Neutrophil (primary cell): Measurements from ENCODE around the gene POC1A.

Experiments
- H3K27ac ChIP-seq: fragments of 200-600 bp; sonication (generic); 2 replicates; pipeline ENCODE4 v1.5.1; 2016; ENCODE audit warnings: mild to moderate bottlenecking, moderate library complexity
- H3K27me3 ChIP-seq: fragments of 200-600 bp; sonication (generic); 2 replicates; pipeline ENCODE4 v1.6.0; 2016; ENCODE audit warnings: mild to moderate bottlenecking
- H3K36me3 ChIP-seq: fragments of 200-600 bp; sonication (generic); 2 replicates; pipeline ENCODE4 v1.5.1; 2017
- H3K4me1 ChIP-seq, 2 experiments: fragments of 200-600 bp in 1 of 2; sonication (generic) in 1 of 2; 1 replicate in 1 of 2; 2 replicates in 1 of 2; pipeline versions ENCODE4 v1.5.1 to v1.6.1; 2013 to 2016; ENCODE audit warnings: low read depth in 1 of 2, low read length in 1 of 2, mild to moderate bottlenecking in 1 of 2, moderate library complexity in 1 of 2; ENCODE audit not compliant: control insufficient read depth in 1 of 2, insufficient read depth in 1 of 2
- H3K4me3 ChIP-seq, 2 experiments: fragments of 200-600 bp in 1 of 2; sonication (generic) in 1 of 2; 1 replicate in 1 of 2; 2 replicates in 1 of 2; pipeline ENCODE4 v1.5.1; 2013 to 2016; ENCODE audit warnings: low read depth in 1 of 2, low read length in 1 of 2, mild to moderate bottlenecking in 1 of 2, moderate library complexity in 1 of 2
- H3K9me3 ChIP-seq: fragments of 200-600 bp; sonication (generic); 2 replicates; pipeline ENCODE4 v1.5.1; 2016
- CTCF ChIP-seq: fragments of 200-600 bp; sonication (generic); IDR thresholded peaks from 2 replicates; pipeline ENCODE4 v1.5.1; 2016; ENCODE audit warnings: antibody characterized with exemption

POC1A gene

DNA sequence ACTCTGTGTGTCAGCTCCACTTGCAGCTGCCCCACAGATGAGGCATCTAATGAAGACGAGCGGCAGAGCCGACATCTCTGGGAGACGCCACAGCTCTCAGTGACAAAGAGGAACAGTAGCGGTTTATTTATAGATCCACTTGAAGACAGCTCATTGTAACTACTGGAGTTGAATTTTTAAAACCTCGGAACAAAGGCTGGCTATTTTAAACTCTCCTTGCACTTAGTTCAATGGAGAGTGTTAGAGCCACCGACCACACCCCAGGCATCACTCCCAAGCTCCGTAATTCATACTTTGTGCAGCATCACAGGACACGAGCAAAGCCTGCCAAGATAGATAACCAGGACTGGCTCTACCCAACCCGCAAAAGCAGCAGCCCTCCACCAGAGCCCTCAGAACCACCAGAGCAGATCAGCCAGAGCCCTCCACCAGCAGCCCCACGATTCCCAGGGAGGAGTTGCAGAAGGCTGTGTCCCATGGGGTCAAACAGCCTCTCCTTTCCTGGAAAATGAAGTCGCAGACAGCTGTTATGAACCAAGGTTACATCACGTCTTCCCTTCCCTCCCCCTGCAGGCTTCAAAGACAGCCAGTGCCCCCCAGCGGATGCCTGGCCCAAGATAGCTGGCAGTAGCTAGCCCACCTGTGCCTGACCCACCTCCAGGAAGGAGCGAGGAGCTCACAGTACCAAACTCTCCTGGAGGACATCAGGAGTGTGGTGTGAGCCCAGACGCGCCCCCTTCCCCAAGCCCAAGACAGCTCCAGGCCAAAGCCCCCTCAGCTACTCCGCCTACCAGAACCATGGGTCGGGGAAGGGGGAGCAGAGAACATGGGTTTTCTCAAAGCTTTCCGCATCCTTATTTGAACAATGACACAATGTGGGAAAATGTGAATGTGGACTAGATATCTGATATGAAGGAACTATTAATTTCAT, 45.7 kb downstream of the POC1A start:
- no peak for TF ChIP-seq CTCF
- Histone ChIP-seq H3K4me1 (no peaks in the 10 kb centered on the region), H3K36me3 (peaks cover 44% of the 10 kb centered on the region), H3K27me3 (no peaks in the 10 kb centered on the region), H3K27ac (no peak overlapping the region), H3K9me3 (no peaks in the 10 kb centered on the region), H3K4me3 (no peak overlapping the region)

DNA sequence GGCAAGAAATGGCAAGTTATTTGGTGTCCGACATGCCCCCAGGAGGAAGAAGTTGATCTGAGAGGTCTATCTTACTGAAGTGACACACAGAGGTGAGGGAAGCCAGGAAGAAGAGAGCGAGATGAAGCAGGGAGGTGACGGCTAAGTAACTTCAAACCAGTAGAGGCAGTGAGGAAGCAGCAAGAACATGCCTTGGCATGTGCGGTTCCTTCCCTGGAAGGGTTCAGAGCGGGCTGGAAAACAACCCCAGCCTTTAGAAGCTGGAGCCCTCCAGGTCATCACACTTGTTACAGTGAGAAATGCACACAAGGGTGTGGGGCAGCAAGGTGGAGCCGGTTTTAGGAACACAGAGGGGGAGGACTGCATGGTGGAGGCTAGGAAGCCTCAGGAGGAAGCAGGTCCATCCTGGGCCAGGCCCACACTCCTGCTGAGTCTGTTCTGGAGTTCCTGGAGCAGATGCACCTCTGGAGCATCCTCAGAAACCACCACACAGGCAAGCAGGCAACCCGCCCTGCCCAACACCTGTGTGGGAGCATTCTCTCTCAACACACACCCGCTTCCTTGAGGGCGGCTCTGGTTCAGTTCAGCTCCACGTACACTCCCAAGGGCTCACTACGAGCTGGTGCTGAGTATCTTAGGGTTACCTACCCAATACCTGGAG, 47.1 kb downstream of the POC1A start:
- H3K27ac ChIP-seq = no peak overlapping the region
- no peaks in the 10 kb centered on the region for H3K27me3 ChIP-seq
- no peaks in the 10 kb centered on the region for H3K9me3 ChIP-seq
- no peak overlapping the region for H3K4me3 ChIP-seq
- TF ChIP-seq CTCF = no peak
- H3K4me1 ChIP-seq = no peaks in the 10 kb centered on the region
- H3K36me3 ChIP-seq = peaks cover 35% of the 10 kb centered on the region

DNA sequence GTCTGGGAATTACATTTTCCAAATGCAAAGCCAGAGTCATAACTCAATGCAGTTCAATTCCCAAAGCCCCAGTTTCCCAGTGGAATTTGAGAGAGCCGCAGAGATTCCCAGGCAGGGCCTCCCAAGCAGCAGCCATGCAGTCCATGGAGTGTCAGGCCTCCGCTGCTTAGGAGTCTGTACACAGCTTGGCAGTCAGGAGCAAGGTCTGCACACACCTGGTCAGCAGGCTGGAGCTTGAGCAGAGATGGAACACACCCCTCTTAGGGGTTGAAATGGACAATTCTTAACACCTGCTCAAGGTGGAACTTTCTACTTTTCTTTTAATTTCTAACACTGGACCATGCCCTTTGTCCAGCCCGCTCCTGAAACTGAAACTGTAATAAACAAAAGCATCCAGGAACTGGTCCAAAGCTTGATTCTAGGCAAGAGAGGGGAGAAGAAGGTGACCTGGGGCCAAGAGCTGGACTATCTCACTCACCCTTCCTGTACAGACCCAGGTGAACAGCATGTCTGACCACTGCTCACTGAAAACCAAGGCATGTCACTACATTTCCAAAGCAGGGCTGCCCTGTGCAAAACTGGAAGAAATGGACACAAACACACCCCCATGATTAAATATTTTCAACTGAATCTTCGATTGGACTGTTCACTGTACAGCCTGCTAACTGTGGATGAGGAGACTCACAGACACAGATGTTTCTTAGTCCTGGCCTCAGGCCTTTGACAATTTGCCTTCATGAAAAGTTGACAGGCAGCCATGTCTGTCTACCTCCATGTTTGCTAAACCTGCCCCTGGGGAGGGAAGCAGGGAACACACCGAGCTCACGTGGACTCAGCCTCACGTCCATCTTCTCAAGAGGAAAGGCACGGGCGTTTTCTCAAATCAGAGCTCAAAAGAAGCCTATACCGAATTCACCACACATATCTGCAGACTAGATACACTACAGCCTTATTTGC, 49.3 kb downstream of the POC1A start:
- H3K4me3 ChIP-seq = no peak overlapping the region
- TF ChIP-seq CTCF = no peak
- no peaks in the 10 kb centered on the region for H3K27me3 ChIP-seq
- no peak overlapping the region for H3K27ac ChIP-seq
- H3K9me3 ChIP-seq = no peaks in the 10 kb centered on the region
- H3K4me1 ChIP-seq = no peaks in the 10 kb centered on the region
- H3K36me3 ChIP-seq = peaks cover 18% of the 10 kb centered on the region

- H3K4me1 ChIP-seq = no peaks in the 10 kb centered on the region
- H3K9me3 ChIP-seq = no peaks in the 10 kb centered on the region
- no peak for TF ChIP-seq CTCF
- peaks cover 18% of the 10 kb centered on the region for H3K36me3 ChIP-seq
- H3K27ac ChIP-seq = no peak overlapping the region
- H3K27me3 ChIP-seq = no peaks in the 10 kb centered on the region
- H3K4me3 ChIP-seq = no peak overlapping the region
Observed at GRCh38 chr3:52102934-52103333, 51.3 kb downstream of the POC1A start.

DNA sequence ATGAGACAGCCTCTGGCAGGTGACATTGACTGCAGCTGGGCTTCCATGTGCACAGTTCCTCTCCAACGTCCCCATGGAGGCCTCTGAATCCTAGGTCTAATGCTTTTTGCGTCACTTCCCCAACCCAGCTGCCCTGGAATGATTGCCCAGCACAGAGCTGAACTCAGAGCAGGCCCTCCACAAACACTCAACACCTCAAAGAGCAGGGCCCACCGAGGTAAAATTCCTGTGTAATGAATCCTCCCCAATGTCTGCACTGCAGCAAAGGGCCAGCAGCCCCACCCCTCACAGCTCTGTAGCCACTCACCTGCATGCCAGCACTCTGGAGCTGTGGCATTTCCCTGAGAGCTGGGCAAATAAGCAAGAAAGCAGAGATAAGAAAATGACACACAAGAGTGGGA, 55.2 kb downstream of the POC1A start:
- no peak overlapping the region for H3K27ac ChIP-seq
- no peaks in the 10 kb centered on the region for H3K4me1 ChIP-seq
- H3K27me3 ChIP-seq = no peaks in the 10 kb centered on the region
- H3K9me3 ChIP-seq = no peaks in the 10 kb centered on the region
- TF ChIP-seq CTCF = no peak
- H3K4me3 ChIP-seq = no peak overlapping the region
- H3K36me3 ChIP-seq = peaks cover 40% of the 10 kb centered on the region
